Effector memory CD8-positive, alpha-beta T cell (primary cell): ENCODE measurements around the gene MRPS5.

Experiments
- ATAC-seq: fragments of 150-1000 bp; cut with Tn5 transposase; replicated peaks from 2 replicates; pipeline ENCODE4 v1.10.0; 2021; ENCODE audit warnings: mild to moderate bottlenecking, moderate library complexity
- DNase-seq, 3 experiments: peaks; one replicate each; pipeline ENCODE4 v3.0.0; 2021
- H3K27ac Mint-ChIP-seq, 2 donors: one replicate each; pipeline ENCODE4 v1.8.0; 2022; ENCODE audit warnings: mild to moderate bottlenecking in 2 of 2, mixed read lengths in 2 of 2, moderate library complexity in 2 of 2
- H3K27me3 Mint-ChIP-seq, 2 donors: one replicate each; pipeline ENCODE4 v1.8.0; 2022; ENCODE audit warnings: mixed read lengths in 2 of 2
- H3K36me3 Mint-ChIP-seq: one replicate; pipeline ENCODE4 v1.8.0; 2022; ENCODE audit warnings: mild to moderate bottlenecking, moderate library complexity, mixed read lengths; ENCODE audit not compliant: insufficient read depth
- H3K4me1 Mint-ChIP-seq, 2 donors: one replicate each; pipeline ENCODE4 v1.8.0; 2022; ENCODE audit warnings: low read depth in 2 of 2, mixed read lengths in 2 of 2
- H3K4me3 Mint-ChIP-seq, 2 donors: one replicate each; pipeline ENCODE4 v1.8.0; 2022; ENCODE audit warnings: mild to moderate bottlenecking in 2 of 2, mixed read lengths in 2 of 2, moderate library complexity in 2 of 2
- H3K9me3 Mint-ChIP-seq, 2 donors: one replicate each; pipeline ENCODE4 v1.8.0; 2022; ENCODE audit warnings: mixed read lengths in 2 of 2

The MRPS5 gene

DNA sequence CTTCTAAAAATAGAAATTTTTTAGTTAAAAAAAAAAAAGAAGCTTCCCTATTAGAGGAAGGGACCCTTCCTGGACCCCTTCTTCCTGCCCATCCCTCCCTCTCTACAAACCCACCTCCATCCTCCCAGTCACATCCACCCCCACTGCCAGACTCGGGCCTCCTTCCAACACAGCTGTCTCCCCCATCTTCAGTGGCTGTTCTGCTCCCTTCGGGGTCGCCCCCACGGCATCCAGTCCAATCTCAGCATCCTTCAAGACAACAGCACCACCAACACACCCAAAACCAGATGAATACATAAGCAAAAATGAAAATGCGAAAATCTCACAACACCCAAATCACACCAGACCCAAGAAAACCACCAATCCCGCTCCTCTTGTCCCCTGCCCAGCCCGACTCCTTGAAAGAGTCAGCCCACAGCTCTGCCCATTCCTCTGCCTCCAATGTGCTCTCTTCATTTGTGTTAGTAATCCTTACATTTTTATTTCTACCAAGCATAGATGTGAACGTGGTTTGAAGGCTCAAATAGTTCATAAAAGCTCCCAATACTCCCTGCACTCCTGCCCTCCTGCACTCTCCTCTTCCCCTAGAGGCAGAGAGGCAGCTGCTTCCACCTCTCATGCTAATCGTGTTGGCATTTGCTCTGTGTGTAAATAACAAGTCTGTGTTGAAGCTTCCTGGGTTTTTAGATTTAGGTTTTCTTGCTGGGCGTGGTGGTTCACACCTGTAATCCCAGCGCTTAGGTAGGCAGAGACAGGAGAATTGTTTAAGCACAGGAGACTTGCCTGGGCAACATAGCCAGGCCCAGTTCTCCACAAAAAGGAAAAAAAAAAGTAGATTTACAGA is 59.1 kb downstream of the MRPS5 start:
- Mint-ChIP-seq H3K4me3 (no peak overlapping the region), H3K36me3 (peaks cover 2% of the 10 kb centered on the region), H3K27ac (no peak overlapping the region), H3K27me3 (peaks cover 17 to 53% of the 10 kb centered on the region in 2 donors), H3K9me3 (no peaks in the 10 kb centered on the region), H3K4me1 (peaks cover 6 to 11% of the 10 kb centered on the region in 2 donors)
- ATAC-seq (no peak), DNase-seq (no peak)

GRCh38 chr2:95061601-95062183 is 59.9 kb downstream of the MRPS5 start:
- no peaks in the 10 kb centered on the region for H3K9me3 Mint-ChIP-seq
- peaks cover 6 to 11% of the 10 kb centered on the region in 2 donors for H3K4me1 Mint-ChIP-seq
- H3K27ac Mint-ChIP-seq = no peak overlapping the region
- no peak for DNase-seq
- ATAC-seq = no peak
- H3K4me3 Mint-ChIP-seq = no peak overlapping the region
- peaks cover 2% of the 10 kb centered on the region for H3K36me3 Mint-ChIP-seq
- H3K27me3 Mint-ChIP-seq = peaks cover 17 to 57% of the 10 kb centered on the region in 2 donors

GRCh38 chr2:95061119-95061512 is 60.5 kb downstream of the MRPS5 start:
- Mint-ChIP-seq H3K9me3 (no peaks in the 10 kb centered on the region), H3K36me3 (peaks cover 2% of the 10 kb centered on the region), H3K27ac (no peak overlapping the region), H3K4me3 (no peak overlapping the region), H3K27me3 (peaks cover 17 to 63% of the 10 kb centered on the region in 2 donors), H3K4me1 (peaks cover 6 to 12% of the 10 kb centered on the region in 2 donors)
- DNase-seq = no peak
- ATAC-seq = no peak

DNA sequence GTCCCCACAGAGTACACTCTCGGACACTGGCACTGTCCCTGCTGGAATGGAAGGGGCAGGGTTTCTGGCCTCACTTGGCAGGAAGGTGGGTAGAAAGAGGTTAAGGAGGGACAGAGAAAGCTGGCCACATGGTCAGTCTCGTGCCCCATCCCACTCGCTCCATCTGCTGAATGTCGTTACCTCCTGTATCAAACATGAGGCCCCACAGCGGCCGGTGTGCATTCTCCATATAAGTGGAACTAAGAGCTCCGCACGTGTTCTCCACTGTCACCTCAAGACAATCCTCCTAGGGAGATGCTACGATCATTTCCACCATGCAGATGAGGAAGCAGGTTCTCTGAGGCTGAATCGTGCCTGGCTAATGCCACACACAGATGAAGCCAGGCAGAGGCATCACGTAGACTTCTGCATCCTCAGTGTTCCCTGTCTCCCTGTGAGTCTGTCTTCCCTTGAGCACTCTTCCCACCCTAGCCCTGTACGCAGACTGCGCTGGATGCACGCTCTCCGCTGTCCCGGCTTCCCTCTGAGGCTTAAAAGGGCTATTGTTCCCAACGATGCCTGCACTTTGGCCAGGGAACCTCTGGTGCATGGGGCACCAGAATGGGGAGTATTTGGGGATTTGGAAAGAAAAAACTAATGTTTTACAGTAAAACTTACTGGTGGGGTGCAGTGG is 61.0 kb downstream of the MRPS5 start:
- Mint-ChIP-seq H3K27ac (no peak overlapping the region), H3K4me1 (peaks cover 6 to 14% of the 10 kb centered on the region in 2 donors)

GRCh38 chr2:95059656-95060370 is 61.8 kb downstream of the MRPS5 start:
- Mint-ChIP-seq H3K27me3 (peaks cover 17 to 68% of the 10 kb centered on the region in 2 donors), H3K4me3 (no peak overlapping the region), H3K9me3 (no peaks in the 10 kb centered on the region), H3K36me3 (peaks cover 2% of the 10 kb centered on the region), H3K27ac (no peak overlapping the region), H3K4me1 (peaks cover 6 to 14% of the 10 kb centered on the region in 2 donors)
- DNase-seq (no peak), ATAC-seq (no peak)

More for the DNA sequence above, 61.0 kb downstream of the MRPS5 start:
- Mint-ChIP-seq H3K36me3 (peaks cover 2% of the 10 kb centered on the region), H3K9me3 (no peaks in the 10 kb centered on the region), H3K27me3 (peaks cover 17 to 68% of the 10 kb centered on the region in 2 donors), H3K4me3 (no peak overlapping the region)
- ATAC-seq (no peak), DNase-seq (no peak)

DNA sequence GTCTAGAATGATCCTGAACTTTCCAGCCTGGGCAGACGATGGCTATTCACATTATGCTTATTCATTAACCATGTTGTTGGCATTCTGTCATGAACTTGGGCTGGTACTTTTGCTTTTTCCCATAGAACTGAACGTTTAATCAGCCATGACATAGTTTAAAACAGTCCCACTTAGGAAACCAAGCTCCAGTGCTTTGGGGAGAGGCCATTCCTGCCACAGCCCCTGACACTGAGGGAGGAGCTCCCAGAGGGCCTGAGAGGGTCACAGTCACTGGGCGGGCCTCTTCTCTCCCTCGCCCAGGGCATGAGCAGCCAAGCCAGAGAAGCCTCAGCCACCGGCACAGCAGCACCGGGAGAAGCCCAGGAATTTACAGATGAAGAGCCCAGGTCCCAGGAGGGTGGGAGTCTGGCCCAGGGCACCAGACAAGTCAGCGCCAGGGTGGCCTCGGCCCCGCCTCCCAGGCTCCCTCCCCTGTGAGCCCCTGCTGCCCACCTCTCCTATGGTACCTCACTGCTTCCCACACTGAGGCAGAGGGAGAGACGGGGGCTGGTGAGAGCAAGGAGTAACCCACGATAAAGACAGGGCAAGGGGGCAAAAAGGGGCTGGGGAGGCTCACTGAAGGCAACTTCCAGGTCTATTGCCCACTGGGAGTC is 62.5 kb downstream of the MRPS5 start:
- Mint-ChIP-seq H3K4me1 (peaks cover 6 to 14% of the 10 kb centered on the region in 2 donors), H3K36me3 (peaks cover 2% of the 10 kb centered on the region), H3K27ac (no peak overlapping the region), H3K9me3 (no peaks in the 10 kb centered on the region), H3K27me3 (peaks cover 17 to 70% of the 10 kb centered on the region in 2 donors), H3K4me3 (no peak overlapping the region)
- ATAC-seq (no peak), DNase-seq (no peak)

GRCh38 chr2:95058466-95058988 is 63.1 kb downstream of the MRPS5 start:
- H3K27me3 Mint-ChIP-seq = peaks cover 17 to 70% of the 10 kb centered on the region in 2 donors
- DNase-seq (no peak), ATAC-seq (no peak)
- H3K36me3 Mint-ChIP-seq = peaks cover 2% of the 10 kb centered on the region
- no peak overlapping the region for H3K27ac Mint-ChIP-seq
- no peaks in the 10 kb centered on the region for H3K9me3 Mint-ChIP-seq
- peaks cover 6 to 12% of the 10 kb centered on the region in 2 donors for H3K4me1 Mint-ChIP-seq
- no peak overlapping the region for H3K4me3 Mint-ChIP-seq

GRCh38 chr2:95057535-95058370 is 63.9 kb downstream of the MRPS5 start:
- H3K4me3 Mint-ChIP-seq = no peak overlapping the region
- no peak overlapping the region for H3K27ac Mint-ChIP-seq
- peaks cover 2% of the 10 kb centered on the region for H3K36me3 Mint-ChIP-seq
- no peaks in the 10 kb centered on the region for H3K9me3 Mint-ChIP-seq
- DNase-seq (no peak), ATAC-seq (no peak)
- H3K27me3 Mint-ChIP-seq = peaks cover 17 to 67% of the 10 kb centered on the region in 2 donors
- H3K4me1 Mint-ChIP-seq = peaks cover 6 to 10% of the 10 kb centered on the region in 2 donors

GRCh38 chr2:95056461-95057459 is 64.8 kb downstream of the MRPS5 start:
- no peaks in the 10 kb centered on the region for H3K9me3 Mint-ChIP-seq
- no peak overlapping the region for H3K4me3 Mint-ChIP-seq
- H3K36me3 Mint-ChIP-seq = peaks cover 2% of the 10 kb centered on the region
- DNase-seq (no peak), ATAC-seq (no peak)
- H3K27me3 Mint-ChIP-seq = peaks cover 10 to 65% of the 10 kb centered on the region in 2 donors
- H3K4me1 Mint-ChIP-seq = peaks cover 0 to 5% of the 10 kb centered on the region in 2 donors
- H3K27ac Mint-ChIP-seq = no peak overlapping the region

- DNase-seq = no peak
- no peak for ATAC-seq
- Mint-ChIP-seq H3K27ac (no peak overlapping the region), H3K36me3 (peaks cover 2% of the 10 kb centered on the region), H3K27me3 (peaks cover 11 to 72% of the 10 kb centered on the region in 2 donors), H3K4me1 (peaks cover 0 to 3% of the 10 kb centered on the region in 2 donors), H3K4me3 (no peak overlapping the region), H3K9me3 (no peaks in the 10 kb centered on the region)
Measured at GRCh38 chr2:95056044-95056443, 65.6 kb downstream of the MRPS5 start.

DNA sequence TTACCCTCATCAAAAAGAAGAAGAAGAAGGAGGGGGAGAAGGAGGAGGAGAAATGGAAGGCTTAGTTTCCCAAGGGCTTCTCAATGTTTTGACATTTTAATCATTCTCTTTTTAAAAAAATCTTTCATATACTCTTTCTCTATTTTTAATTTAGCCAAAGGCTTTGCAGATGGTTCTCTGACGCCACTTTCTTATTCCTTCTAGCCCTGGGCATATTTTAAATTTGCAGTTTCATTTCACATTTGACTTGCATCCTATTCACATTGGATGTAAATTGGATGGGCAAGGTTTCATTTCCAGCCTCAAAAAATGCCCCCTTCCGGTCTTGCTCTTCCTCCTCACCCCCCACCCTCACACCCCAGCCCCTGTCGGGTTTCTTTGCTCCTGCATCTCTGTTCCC is 66.3 kb downstream of the MRPS5 start:
- H3K4me1 Mint-ChIP-seq = peaks cover 0 to 3% of the 10 kb centered on the region in 2 donors
- no peak for DNase-seq

More for the DNA sequence above, 66.3 kb downstream of the MRPS5 start:
- no peaks in the 10 kb centered on the region for H3K9me3 Mint-ChIP-seq
- no peak overlapping the region for H3K4me3 Mint-ChIP-seq
- H3K27ac Mint-ChIP-seq = no peak overlapping the region
- H3K27me3 Mint-ChIP-seq = peaks cover 17 to 70% of the 10 kb centered on the region in 2 donors
- ATAC-seq = no peak
- peaks cover 2% of the 10 kb centered on the region for H3K36me3 Mint-ChIP-seq
